SH-SY5Y (cell line): ENCODE measurements around the gene SLC6A4.

Source experiments
- GATA2 ChIP-seq: IDR thresholded peaks from 2 replicates; pipeline ENCODE4 v1.6.1; 2011; ENCODE audit warnings: mild to moderate bottlenecking, low read depth, low read length
- GATA3 ChIP-seq: IDR thresholded peaks from 2 replicates; pipeline ENCODE4 v1.6.1; 2011; ENCODE audit warnings: low read depth, mild to moderate bottlenecking, low read length, moderate library complexity

The SLC6A4 gene

DNA sequence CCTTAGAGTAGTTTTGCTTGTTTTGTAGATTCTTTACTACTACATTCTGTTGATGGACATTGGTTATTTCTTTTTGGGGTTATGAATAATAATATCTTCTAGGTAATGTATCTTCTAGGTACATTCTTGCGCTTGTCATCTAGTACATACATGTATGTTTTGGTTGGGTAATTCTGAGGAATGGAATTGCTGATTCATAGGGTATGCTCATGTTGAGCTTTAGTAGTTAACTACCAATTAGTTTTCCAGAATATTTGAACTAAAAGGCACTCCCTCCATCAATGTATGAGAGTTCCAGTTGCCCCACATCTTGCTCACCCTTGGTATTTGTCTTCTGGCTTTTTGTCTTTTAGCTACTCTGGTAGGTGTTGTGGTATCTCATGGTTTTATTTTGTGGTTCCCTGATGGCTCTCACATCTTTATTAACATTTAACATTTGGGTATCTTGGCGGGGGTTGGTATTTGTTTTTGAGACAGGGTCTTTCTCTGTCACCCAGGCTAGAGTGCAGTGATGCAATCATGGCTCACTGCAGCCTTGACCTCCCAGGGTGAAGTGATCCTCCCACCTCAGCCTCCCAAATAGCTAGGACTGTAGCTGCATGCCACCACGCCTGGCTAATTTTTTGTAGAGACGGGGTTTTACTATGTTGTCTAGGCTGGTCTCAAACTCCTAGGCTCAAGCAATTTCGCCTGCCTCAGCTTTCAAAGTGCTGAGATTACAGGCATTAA, 47.1 kb downstream of the SLC6A4 start:
- TF ChIP-seq GATA3 = no peak
- no peak for TF ChIP-seq GATA2

DNA sequence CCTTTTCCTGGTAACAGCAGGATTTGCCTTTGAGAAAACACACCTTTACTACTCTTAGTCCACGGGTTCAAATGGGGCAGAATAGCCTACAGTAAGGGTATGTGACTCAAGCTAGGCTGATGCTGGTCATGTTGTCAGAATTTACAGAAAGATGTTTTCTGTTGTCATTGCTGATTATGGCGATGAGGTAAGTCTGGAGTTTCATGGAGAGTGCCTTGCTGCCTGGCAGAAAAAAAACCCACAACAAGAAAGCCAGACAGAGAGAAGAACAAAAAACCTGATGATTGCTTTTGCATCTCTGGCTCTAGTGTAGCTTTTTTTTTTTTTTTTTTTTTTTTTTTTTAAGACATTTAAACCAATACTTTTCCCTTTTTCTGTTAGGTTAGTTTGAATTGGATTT, 47.9 kb downstream of the SLC6A4 start:
- TF ChIP-seq GATA3 (no peak), GATA2 (no peak)

DNA sequence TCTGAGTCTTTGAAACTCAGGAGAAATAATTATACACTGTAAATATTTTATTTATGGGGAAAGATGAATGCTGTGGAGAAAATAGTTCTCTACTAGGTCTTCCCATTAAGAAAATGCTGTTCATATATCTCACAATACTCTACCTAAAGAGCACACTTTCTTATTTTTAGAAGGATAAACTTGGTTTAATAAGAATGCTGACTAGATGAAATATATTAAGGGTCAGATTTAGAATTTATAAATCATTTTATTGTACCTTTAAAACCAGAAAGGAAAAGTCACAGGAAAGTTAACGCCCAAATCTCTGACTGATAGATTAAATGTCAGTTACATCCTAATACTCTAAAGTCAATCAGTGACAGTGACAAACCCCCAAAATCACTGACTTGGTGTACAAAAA, 48.7 kb downstream of the SLC6A4 start:
- TF ChIP-seq GATA3 = no peak
- TF ChIP-seq GATA2 = no peak

DNA sequence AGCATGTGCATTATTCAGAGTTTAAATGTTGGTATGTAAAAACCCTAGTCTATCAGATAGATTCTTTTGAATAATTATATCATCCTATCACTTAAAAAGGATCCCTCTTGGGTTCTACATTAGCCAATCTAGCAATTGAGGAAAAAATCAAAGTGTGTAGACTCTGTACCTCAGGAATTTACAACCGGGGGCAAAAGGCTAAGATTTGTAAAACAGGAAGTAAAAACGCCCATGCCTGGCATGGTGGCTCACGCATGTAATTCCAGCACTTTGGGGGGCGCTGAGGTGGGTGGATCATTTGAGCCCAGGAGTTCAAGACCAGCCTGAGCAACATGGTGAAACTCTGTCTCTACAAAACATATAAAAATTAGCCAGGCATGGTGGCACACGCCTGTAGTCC, 58.6 kb downstream of the SLC6A4 start:
- TF ChIP-seq GATA2 (no peak), GATA3 (no peak)

DNA sequence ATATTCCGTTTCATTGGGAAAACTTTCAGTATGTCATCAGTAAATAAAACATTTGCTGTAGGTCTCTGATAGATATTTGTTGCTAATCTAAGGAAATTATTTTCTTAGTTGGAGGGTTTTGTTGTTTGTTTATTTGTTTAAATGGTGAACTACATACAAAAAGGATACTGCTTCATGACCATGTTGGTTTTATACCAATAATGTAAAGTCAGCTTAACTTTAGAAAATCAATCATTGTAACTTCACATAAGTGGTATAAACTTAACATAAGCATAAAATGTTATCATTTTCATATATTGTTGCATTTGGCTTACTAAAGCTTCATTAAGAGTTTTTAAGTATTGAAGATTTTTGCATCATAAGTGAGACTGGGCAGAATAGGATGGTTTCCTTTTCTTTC, 60.9 kb downstream of the SLC6A4 start:
- no peak for TF ChIP-seq GATA2
- no peak for TF ChIP-seq GATA3

DNA sequence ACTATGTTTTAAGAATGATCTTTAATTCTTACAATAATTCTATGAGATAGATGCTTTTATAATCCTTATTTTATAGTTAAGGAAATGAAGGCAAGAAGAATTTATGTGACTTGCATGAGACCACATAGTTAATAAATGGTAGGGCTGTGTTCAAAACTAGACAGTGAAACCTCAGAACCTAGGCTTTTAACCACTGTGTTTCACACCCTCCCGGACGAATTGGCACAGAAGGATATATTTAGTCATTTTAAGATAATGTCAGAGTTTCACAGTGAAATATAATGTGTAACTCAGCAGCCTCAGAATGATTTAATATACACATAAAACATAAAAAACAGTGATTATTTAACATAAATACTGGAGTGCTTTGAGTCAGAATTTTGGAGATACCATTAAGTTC, 61.8 kb downstream of the SLC6A4 start:
- TF ChIP-seq GATA3 (no peak), GATA2 (no peak)

DNA sequence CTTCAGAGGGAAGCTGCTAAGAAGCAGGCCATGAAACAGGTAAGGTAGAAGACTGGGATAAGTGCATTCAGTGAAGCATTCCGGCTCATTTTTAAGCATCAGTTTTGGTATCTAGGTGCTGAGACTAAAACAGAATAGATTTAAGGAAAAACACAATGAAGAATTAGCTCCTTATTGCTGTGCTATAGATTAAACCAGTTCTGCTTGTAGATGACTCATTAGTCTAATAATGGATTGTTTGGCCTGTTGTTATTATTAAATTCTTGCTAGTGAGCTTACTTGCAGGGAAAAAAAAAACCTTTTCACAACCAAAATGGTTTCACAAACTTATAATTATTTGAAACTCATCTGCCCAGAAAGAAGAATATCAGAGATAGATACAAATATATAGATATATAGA, 62.9 kb downstream of the SLC6A4 start:
- TF ChIP-seq GATA2 (no peak), GATA3 (no peak)

DNA sequence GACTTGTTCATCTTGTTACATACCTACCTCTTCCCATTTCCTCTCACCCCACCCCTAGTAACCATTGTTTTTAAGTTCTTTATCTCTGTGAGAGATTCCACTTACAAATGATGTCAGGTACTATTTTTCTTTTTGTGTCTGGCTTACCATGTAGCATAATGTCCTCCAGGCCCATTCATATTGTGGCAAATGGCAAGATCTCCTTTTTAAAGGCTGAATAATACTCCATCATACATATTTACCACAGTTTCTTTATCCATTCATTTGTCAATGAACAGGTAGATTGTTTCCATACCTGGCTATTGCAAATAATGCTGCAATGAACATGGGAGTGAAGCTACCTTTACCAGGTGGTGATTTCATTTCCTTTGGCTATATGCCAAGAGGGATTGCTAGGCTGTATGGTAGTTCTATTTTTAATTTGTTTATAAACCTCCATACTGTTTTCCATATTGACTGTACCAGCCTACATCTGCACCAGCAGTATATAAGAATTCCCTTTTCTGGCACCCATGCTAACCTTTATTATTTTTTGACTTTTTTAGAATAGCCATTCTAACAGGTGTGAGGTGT, 65.0 kb downstream of the SLC6A4 start:
- TF ChIP-seq GATA3 = no peak

DNA sequence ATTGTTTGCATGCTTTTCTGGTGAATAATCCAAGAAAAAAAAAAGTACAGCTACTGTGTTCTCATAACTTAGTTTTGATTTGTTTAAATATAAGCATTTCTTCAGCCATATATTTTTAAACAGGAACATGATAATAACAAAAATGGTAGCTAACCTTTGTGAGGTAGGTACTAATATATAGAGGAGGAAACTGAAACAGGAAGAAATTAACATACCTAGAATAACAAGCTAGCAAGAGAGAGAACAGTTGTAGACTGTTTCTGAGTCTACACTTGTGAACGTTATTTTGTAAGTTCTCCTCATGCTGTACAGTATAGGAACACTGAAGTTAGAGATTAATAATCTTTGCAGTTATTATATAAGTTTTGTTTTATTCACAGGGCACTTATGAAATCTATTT, 69.5 kb downstream of the SLC6A4 start:
- TF ChIP-seq GATA3 (no peak), GATA2 (no peak)

DNA sequence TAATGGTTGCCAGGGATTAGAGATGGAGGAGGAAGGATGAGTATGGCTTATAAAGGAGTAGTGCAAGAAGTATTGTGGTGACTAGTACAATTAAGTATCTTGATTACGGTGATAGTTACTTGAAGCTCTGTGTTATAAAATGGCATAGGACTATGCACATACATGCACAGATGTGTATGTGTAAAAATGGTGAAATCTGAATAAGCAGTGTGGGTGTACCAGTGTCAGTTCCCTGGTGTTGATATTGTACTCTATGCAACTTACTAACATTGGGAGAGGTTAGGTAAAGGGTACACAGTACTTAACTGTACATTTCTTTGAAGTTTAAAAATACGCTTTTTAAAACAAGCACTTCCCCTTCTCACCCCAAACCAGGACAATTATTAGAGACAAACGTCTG, 70.3 kb downstream of the SLC6A4 start:
- TF ChIP-seq GATA2 = no peak
- no peak for TF ChIP-seq GATA3

DNA sequence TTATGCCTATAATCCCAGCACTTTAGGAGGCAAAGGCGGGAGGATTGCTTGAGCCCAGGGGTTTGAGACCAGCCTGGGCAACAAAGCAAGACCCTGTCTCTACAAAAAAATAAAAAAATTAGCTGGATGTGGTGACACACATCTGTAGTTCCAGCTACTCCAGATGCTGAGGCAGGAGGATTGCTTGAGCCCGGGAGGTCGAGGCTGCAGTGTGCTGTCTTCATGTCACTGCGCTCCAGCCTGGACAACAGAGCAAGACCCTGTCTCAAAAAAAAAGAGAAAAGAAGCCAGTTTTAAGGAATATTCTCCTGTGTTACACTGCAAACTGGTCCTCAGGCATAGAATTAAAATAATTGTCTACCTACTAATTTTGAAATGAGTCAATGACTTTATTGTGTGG, 71.0 kb downstream of the SLC6A4 start:
- no peak for TF ChIP-seq GATA3
- TF ChIP-seq GATA2 = no peak

DNA sequence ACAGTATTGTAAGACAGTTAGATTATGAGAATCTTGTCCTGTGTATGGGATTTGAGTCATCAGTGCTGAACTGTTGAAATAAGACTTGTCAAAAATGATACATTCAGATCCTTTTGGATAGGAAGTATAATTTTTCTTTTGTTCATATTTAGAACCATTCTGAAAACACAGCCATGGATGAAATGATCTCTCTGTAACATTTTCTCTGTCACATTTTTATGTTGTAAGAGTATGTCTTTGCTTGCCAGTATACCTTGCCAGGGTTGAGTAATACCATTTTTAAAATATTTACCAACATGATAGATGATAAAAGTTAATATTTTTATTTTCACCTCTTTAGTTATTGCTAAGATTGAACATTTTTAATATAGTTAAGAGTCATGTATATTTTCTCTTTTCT, 73.9 kb downstream of the SLC6A4 start:
- no peak for TF ChIP-seq GATA2
- TF ChIP-seq GATA3 = no peak

DNA sequence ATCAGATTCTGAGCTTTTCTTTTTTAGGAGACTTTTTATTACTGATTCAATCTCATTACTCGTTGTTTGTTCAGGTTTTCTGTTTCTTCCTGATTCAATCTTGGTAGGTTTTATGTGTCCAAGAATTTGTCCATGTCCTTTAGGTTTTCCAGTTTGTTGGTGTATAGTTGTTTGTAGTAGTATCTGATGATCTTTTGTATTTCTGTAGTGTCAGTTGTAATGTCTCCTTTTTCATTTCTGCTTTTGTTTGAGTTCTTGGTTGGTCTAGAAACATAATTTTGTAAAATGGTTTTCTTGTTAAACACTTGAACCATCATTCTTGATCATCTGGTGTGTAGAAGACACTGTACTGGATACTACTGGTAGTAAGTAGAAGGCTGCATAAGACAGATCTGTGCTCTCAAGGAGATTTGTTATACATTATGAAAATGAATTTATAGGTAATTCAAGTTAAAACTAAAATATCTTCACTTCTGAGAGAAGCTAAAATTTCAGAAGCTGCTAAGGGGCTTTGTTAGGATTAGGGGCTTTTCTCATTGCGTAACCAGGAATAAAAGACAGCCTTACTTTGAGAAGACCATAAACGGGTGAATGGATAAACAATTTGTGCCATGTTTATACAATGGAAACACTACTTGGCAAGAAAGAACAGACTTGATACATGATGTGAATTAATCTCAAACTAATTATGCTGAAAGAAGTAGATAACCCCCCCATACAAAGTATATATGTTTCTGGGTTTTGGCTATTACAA, 74.9 kb downstream of the SLC6A4 start:
- TF ChIP-seq GATA2 (no peak), GATA3 (no peak)

DNA sequence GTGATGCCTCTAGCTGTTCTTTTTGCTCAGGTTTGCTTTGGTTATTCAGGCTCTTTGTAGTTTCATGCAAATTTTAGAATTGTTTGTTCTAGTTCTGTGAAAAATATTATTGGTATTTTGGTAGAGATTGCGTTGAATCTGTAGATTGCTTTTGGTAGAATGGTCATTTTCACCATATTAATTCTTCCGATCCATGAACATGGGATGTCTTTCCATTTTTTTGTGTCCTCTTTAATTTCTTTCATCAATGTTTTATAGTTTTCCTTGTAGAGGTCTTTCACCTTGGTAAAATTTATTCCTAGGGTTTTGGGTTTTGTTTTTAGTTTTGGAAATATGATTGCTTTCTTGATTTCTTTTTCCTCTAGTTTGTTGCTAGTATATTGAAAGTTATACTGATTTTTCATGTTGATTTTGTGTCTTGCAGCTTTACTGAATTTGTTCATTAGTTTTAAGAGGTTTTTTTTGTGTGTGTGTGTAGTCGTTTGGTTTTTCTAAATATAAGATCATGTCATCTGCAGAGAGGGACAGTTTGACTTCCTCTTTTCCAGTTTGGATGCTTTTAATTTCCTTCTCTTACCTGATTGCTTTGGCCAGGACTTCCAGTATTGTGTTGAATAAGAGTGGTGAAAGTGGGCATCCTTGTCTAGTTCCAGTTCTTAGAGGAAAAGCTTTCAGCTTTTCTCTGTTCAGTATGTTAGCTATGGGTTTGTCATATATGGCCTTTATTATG, 76.4 kb downstream of the SLC6A4 start:
- TF ChIP-seq GATA2 (no peak), GATA3 (no peak)
